PC-9 (cell line): ENCODE results near the gene SSTR3. TPM values are rescaled to one million over a fixed set of nuclear protein-coding genes. Genes with fewer than 3 reads are reported as not detected.

Source experiments
- BruUV-seq: library from RNA; stranded (reverse); fragments of 400-500 nt; replicated peaks from 2 replicates; lab custom pipeline; 2021; lab: Mats Ljungman, UMichigan
- CTCF ChIA-PET: fragments of 300-600 bp; sonication (Branson Sonifier 250); formaldehyde crosslinking; loops from one replicate; lab custom pipeline; 2022; ENCODE audit warnings: antibody characterized with exemption; lab: Charles Lee
- POLR2A ChIA-PET: fragments of 300-600 bp; sonication (Branson Sonifier 250); formaldehyde crosslinking; loops from one replicate; lab custom pipeline; 2022; ENCODE audit warnings: antibody characterized with exemption; ENCODE audit not compliant: unreplicated experiment; lab: Charles Lee
- DNase-seq, 2 experiments: peaks; one replicate each; pipeline versions ENCODE4 v3.0.0 to v3.0.0-alpha.2; 2015 to 2022; ENCODE audit warnings: mixed read lengths in 1 of 2
- H2AFZ ChIP-seq: fragments of 200-600 bp; sonication (generic); 2 replicates; pipeline ENCODE4 v1.8.1; 2017; ENCODE audit warnings: antibody characterized with exemption
- H3F3A ChIP-seq: fragments of 200-600 bp; sonication (generic); 2 replicates; pipeline ENCODE4 v1.8.1; 2017; ENCODE audit warnings: antibody characterized with exemption, mild to moderate bottlenecking, low read depth; ENCODE audit not compliant: insufficient read depth
- H3K27ac ChIP-seq: fragments of 200-600 bp; sonication (generic); 2 replicates; pipeline ENCODE4 v1.6.1; 2016; ENCODE audit warnings: mixed run types
- H3K27me3 ChIP-seq: fragments of 200-600 bp; sonication (generic); 2 replicates; pipeline ENCODE4 v1.6.1; 2016; ENCODE audit warnings: low read depth, mixed run types; ENCODE audit not compliant: insufficient read depth
- H3K36me3 ChIP-seq: fragments of 200-600 bp; sonication (generic); 2 replicates; pipeline ENCODE4 v1.6.1; 2016; ENCODE audit warnings: low read depth, mixed run types
- H3K4me1 ChIP-seq: fragments of 200-600 bp; sonication (generic); replicated peaks from 2 replicates; pipeline ENCODE4 v1.6.1; 2016; ENCODE audit warnings: mixed run types; ENCODE audit not compliant: insufficient read depth
- H3K4me2 ChIP-seq: fragments of 200-600 bp; sonication (generic); 2 replicates; pipeline ENCODE4 v1.6.1; 2017; ENCODE audit warnings: mixed run types
- H3K4me3 ChIP-seq: fragments of 200-600 bp; sonication (generic); 2 replicates; pipeline ENCODE4 v1.6.1; 2016; ENCODE audit warnings: mixed run types
- H3K79me2 ChIP-seq: fragments of 200-600 bp; sonication (generic); 2 replicates; pipeline ENCODE4 v1.6.1; 2017; ENCODE audit warnings: low read depth, mixed run types
- H3K9me2 ChIP-seq: fragments of 200-600 bp; sonication (generic); 2 replicates; pipeline ENCODE4 v1.8.1; 2017; ENCODE audit warnings: mild to moderate bottlenecking; ENCODE audit not compliant: insufficient read depth
- H3K9me3 ChIP-seq: fragments of 200-600 bp; sonication (generic); 2 replicates; pipeline ENCODE4 v1.8.1; 2016; ENCODE audit warnings: low read depth; ENCODE audit not compliant: insufficient read depth
- H4K20me1 ChIP-seq: fragments of 200-600 bp; sonication (generic); 2 replicates; pipeline ENCODE4 v1.8.1; 2017; ENCODE audit not compliant: insufficient read depth
- CTCF ChIP-seq: fragments of 200-600 bp; sonication (generic); conservative IDR thresholded peaks from 2 replicates; pipeline ENCODE4 v1.6.1; 2017; ENCODE audit warnings: mixed run types, antibody characterized with exemption, mild to moderate bottlenecking, moderate library complexity
- EZH2 ChIP-seq: fragments of 200-600 bp; sonication (generic); IDR thresholded peaks from 2 replicates; pipeline ENCODE4 v1.8.0; 2017; ENCODE audit warnings: antibody characterized with exemption, low read depth
- intact Hi-C: fragments of 100-400 bp; cut with micrococcal nuclease; formaldehyde crosslinking; loops from one replicate; pipeline ENCODE4 v1.10.0; 2022; ENCODE audit not compliant: unreplicated experiment
- total RNA-seq: library from RNA; stranded (reverse); gene quantifications from 2 replicates; pipeline ENCODE4 v1.2.3, GENCODE V29; 2021

The SSTR3 gene
- total RNA-seq, 1 experiment from 2014 or later = not detected

- TF ChIP-seq EZH2 = no peak
- no peak for TF ChIP-seq CTCF
- no peak for DNase-seq
- no peak overlapping the region for H2AFZ ChIP-seq
- H3K9me2 ChIP-seq = no peaks in the 10 kb centered on the region
- ChIA-PET CTCF (interaction anchor here (1.2 kb wide), 1 partner anchor 102 kb away, joined by 3 read pairs; no protein-coding TSS in a partner anchor), POLR2A (interaction anchor here (0.6 kb wide), 1 partner anchor 17 kb away, joined by 4 read pairs; no protein-coding TSS in a partner anchor)
- TSS peak; percentile 78 for BruUV-seq
- no peak overlapping the region for H3K27ac ChIP-seq
- peaks cover 17% of the 10 kb centered on the region for H3K4me1 ChIP-seq
- peaks cover 9% of the 10 kb centered on the region; the same call in 1 of the 2 replicates for H3K79me2 ChIP-seq
- H3F3A ChIP-seq = peaks cover 21% of the 10 kb centered on the region; the same call in 1 of the 2 replicates
- no peaks in the 10 kb centered on the region for H3K27me3 ChIP-seq
- no peaks in the 10 kb centered on the region for H3K36me3 ChIP-seq
- no peak overlapping the region for H3K4me2 ChIP-seq
- H3K9me3 ChIP-seq = no peaks in the 10 kb centered on the region
- no peak overlapping the region for H3K4me3 ChIP-seq
- intact Hi-C loops = loop anchor here (1.0 to 10.0 kb wide), 3 partner anchors 8 to 364 kb away; partner anchors contain the start of gene C1QTNF6
- no peaks in the 10 kb centered on the region for H4K20me1 ChIP-seq
Observed at GRCh38 chr22:37180531-37181231, 31.6 kb downstream of the SSTR3 start.

GRCh38 chr22:37179622-37180420, 32.5 kb downstream of the SSTR3 start:
- intact Hi-C loops = loop anchor here (1.0 to 10.0 kb wide), 3 partner anchors 8 to 365 kb away; partner anchors contain the start of gene C1QTNF6
- H3K27me3 ChIP-seq = no peaks in the 10 kb centered on the region
- ChIA-PET POLR2A (interaction anchor here (0.6 kb wide), 1 partner anchor 18 kb away, joined by 4 read pairs; no protein-coding TSS in a partner anchor), CTCF (interaction anchor here (1.2 kb wide), 1 partner anchor 101 kb away, joined by 3 read pairs; no protein-coding TSS in a partner anchor)
- peaks cover 3% of the 10 kb centered on the region; the same call in 1 of the 2 replicates for H3K79me2 ChIP-seq
- no peak overlapping the region for H3K4me2 ChIP-seq
- peaks cover 21% of the 10 kb centered on the region; the same call in 1 of the 2 replicates for H3F3A ChIP-seq
- H3K27ac ChIP-seq = no peak overlapping the region
- H3K9me2 ChIP-seq = no peaks in the 10 kb centered on the region
- no TSS peak for BruUV-seq
- H3K36me3 ChIP-seq = no peaks in the 10 kb centered on the region
- peak; percentile 59 to 92 for DNase-seq
- no peak overlapping the region for H2AFZ ChIP-seq
- no peaks in the 10 kb centered on the region for H3K9me3 ChIP-seq
- H4K20me1 ChIP-seq = no peaks in the 10 kb centered on the region
- TF ChIP-seq CTCF = no peak
- no peak for TF ChIP-seq EZH2
- H3K4me1 ChIP-seq = peaks cover 17% of the 10 kb centered on the region
- H3K4me3 ChIP-seq = no peak overlapping the region

- ChIA-PET POLR2A (no interaction called here), CTCF (interaction anchor here (1.2 to 1.3 kb wide), 2 partner anchors 8 to 11 kb away, joined by 3 to 5 read pairs; no protein-coding TSS in a partner anchor)
- Histone ChIP-seq H4K20me1 (no peaks in the 10 kb centered on the region), H3K9me3 (no peaks in the 10 kb centered on the region), H3F3A (peaks cover 21% of the 10 kb centered on the region; the same call in 1 of the 2 replicates), H3K9me2 (no peaks in the 10 kb centered on the region), H3K27ac (no peak overlapping the region), H3K4me3 (no peak overlapping the region), H3K4me1 (peaks cover 17% of the 10 kb centered on the region), H3K79me2 (no peaks in the 10 kb centered on the region), H3K4me2 (0 out of 2 replicates have a peak overlapping the region, but pooled peaks have one; percentile 20), H3K27me3 (no peaks in the 10 kb centered on the region), H3K36me3 (no peaks in the 10 kb centered on the region), H2AFZ (no peak overlapping the region)
- TF ChIP-seq EZH2 = no peak
- TF ChIP-seq CTCF = no peak
- BruUV-seq = no TSS peak
- DNase-seq = no peak
- intact Hi-C loops = no loop called here
Observed at GRCh38 chr22:37179126-37179470, 33.2 kb downstream of the SSTR3 start.
